OCI-LY3 (cell line): ENCODE data around the gene RPL27.

ENCODE experiments used
- H2AFZ ChIP-seq: fragments of 200-600, 300-600 bp; shearing (Covaris generic); 2 replicates; pipeline ENCODE4 v1.6.0; 2014; ENCODE audit warnings: antibody characterized with exemption, low read depth, low read length
- H3K27ac ChIP-seq: fragments of 200-600, 300-600 bp; sonication (generic); 2 replicates; pipeline ENCODE4 v1.5.1; 2014; ENCODE audit warnings: mild to moderate bottlenecking, low read length, moderate library complexity, mixed read lengths
- H3K27me3 ChIP-seq: fragments of 200-600, 300-600 bp; sonication (generic); 2 replicates; pipeline ENCODE4 v1.6.1; 2014; ENCODE audit warnings: low read depth, low read length, mixed read lengths
- H3K36me3 ChIP-seq: fragments of 200-600, 300-600 bp; sonication (generic); replicated peaks from 2 replicates; pipeline ENCODE3; 2014; ENCODE audit warnings: low read depth, low read length, mixed read lengths
- H3K4me1 ChIP-seq: fragments of 300-600, 200-600 bp; sonication (generic); 2 replicates; pipeline ENCODE4 v1.6.1; 2014; ENCODE audit warnings: low read length, mixed read lengths
- H3K4me2 ChIP-seq: fragments of 200-600, 300-600 bp; sonication (generic); 2 replicates; pipeline ENCODE4 v1.6.1; 2014; ENCODE audit warnings: low read length, mixed read lengths
- H3K4me3 ChIP-seq: fragments of 300-600, 200-600 bp; sonication (generic); 2 replicates; pipeline ENCODE4 v1.5.1; 2014; ENCODE audit warnings: antibody characterized with exemption, mild to moderate bottlenecking, low read length, moderate library complexity
- H3K79me2 ChIP-seq: fragments of 300-600, 200-600 bp; shearing (Covaris generic); 2 replicates; pipeline ENCODE4 v1.6.1; 2014; ENCODE audit warnings: mild to moderate bottlenecking, low read length, mixed read lengths
- H3K9ac ChIP-seq: fragments of 300-600, 200-600 bp; shearing (Covaris generic); 2 replicates; pipeline ENCODE4 v1.6.0; 2014; ENCODE audit warnings: mild to moderate bottlenecking, low read length, moderate library complexity
- H3K9me3 ChIP-seq: fragments of 200-600, 300-600 bp; shearing (Covaris generic); 2 replicates; pipeline ENCODE4 v1.6.1; 2014; ENCODE audit warnings: low read length, mixed read lengths; ENCODE audit not compliant: insufficient read depth
- H4K20me1 ChIP-seq: fragments of 200-600, 300-600 bp; sonication (generic); 2 replicates; pipeline ENCODE4 v1.6.1; 2016; ENCODE audit warnings: low read length, mixed read lengths; ENCODE audit not compliant: insufficient read depth
- EZH2phosphoT487 ChIP-seq: fragments of 200-600 bp; shearing (Covaris generic); IDR thresholded peaks from 2 replicates; pipeline ENCODE4 v1.6.1; 2018; ENCODE audit warnings: antibody characterized with exemption, mixed run types, low read depth
- TF ChIP-seq, protein P1 (sequence below): fragments of 200-600, 300-600 bp; sonication (generic); IDR thresholded peaks from 2 replicates; pipeline ENCODE4 v1.5.1; 2014; ENCODE audit warnings: antibody characterized with exemption, low read length, low read depth

The RPL27 gene

GRCh38 chr17:43043307-43043706 is 45.1 kb downstream of the RPL27 start:
- Histone ChIP-seq H3K4me2 (no peak overlapping the region), H4K20me1 (no peaks in the 10 kb centered on the region), H3K79me2 (no peaks in the 10 kb centered on the region), H3K9me3 (no peaks in the 10 kb centered on the region), H3K27me3 (no peaks in the 10 kb centered on the region), H3K4me1 (no peaks in the 10 kb centered on the region), H3K36me3 (peaks cover 29% of the 10 kb centered on the region), H3K4me3 (no peak overlapping the region), H3K9ac (no peak overlapping the region), H3K27ac (no peak overlapping the region), H2AFZ (no peak overlapping the region)
- TF ChIP-seq, protein P1, sequence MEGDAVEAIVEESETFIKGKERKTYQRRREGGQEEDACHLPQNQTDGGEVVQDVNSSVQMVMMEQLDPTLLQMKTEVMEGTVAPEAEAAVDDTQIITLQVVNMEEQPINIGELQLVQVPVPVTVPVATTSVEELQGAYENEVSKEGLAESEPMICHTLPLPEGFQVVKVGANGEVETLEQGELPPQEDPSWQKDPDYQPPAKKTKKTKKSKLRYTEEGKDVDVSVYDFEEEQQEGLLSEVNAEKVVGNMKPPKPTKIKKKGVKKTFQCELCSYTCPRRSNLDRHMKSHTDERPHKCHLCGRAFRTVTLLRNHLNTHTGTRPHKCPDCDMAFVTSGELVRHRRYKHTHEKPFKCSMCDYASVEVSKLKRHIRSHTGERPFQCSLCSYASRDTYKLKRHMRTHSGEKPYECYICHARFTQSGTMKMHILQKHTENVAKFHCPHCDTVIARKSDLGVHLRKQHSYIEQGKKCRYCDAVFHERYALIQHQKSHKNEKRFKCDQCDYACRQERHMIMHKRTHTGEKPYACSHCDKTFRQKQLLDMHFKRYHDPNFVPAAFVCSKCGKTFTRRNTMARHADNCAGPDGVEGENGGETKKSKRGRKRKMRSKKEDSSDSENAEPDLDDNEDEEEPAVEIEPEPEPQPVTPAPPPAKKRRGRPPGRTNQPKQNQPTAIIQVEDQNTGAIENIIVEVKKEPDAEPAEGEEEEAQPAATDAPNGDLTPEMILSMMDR, result no peak

DNA sequence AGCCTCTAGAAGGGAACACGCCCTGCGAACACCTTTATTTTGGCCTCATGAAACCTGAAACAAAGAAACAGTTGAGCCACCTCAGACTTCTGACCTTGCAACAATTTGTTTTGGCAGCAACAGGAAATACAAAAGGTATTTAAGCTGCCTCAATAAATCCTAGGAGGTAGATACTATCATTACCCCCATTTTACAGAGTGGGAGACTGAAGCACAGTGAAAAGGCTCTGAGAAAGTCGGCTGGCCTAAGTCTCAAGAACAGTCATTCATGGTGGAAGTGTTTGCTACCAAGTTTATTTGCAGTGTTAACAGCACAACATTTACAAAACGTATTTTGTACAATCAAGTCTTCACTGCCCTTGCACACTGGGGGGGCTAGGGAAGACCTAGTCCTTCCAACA is 45.8 kb downstream of the RPL27 start:
- H3K27me3 ChIP-seq, result no peaks in the 10 kb centered on the region
- H3K4me1 ChIP-seq, result no peaks in the 10 kb centered on the region
- no peaks in the 10 kb centered on the region for H3K9me3 ChIP-seq
- H4K20me1 ChIP-seq, result no peaks in the 10 kb centered on the region
- H3K9ac ChIP-seq, result no peak overlapping the region
- H3K79me2 ChIP-seq, result no peaks in the 10 kb centered on the region
- H3K27ac ChIP-seq, result no peak overlapping the region
- H3K4me3 ChIP-seq, result no peak overlapping the region
- H3K4me2 ChIP-seq, result no peak overlapping the region
- TF ChIP-seq, protein P1, result no peak
- no peak for TF ChIP-seq EZH2phosphoT487
- H2AFZ ChIP-seq, result no peak overlapping the region
- peaks cover 33% of the 10 kb centered on the region for H3K36me3 ChIP-seq

DNA sequence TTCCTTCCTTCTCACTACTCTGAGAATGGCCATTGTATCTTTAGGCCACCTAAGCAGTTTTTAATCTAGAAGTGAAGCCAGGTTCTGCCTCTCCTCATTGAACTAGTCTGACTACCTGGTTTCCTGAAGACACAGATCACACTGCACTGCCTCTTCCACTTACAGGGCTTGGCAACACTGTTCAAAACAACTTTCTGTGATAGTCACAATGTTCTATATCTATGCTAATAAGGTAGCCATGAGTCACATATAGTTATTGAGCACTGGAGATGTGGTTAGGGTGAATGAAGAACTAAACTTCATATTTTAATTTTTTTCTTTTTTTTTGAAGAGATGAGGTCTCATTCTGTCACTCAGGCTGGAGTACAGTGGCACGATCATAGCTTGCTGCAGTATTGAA is 53.8 kb downstream of the RPL27 start:
- Histone ChIP-seq H3K9ac (no peak overlapping the region), H3K4me3 (no peak overlapping the region), H3K36me3 (peaks cover 39% of the 10 kb centered on the region), H3K4me1 (no peaks in the 10 kb centered on the region), H3K27me3 (no peaks in the 10 kb centered on the region), H4K20me1 (no peaks in the 10 kb centered on the region), H3K79me2 (no peaks in the 10 kb centered on the region), H3K4me2 (no peak overlapping the region), H3K9me3 (no peaks in the 10 kb centered on the region), H2AFZ (no peak overlapping the region), H3K27ac (no peak overlapping the region)
- TF ChIP-seq, protein P1, result no peak
- no peak for TF ChIP-seq EZH2phosphoT487
